Measurements from ENCODE around the gene PGGHG.

DNA sequence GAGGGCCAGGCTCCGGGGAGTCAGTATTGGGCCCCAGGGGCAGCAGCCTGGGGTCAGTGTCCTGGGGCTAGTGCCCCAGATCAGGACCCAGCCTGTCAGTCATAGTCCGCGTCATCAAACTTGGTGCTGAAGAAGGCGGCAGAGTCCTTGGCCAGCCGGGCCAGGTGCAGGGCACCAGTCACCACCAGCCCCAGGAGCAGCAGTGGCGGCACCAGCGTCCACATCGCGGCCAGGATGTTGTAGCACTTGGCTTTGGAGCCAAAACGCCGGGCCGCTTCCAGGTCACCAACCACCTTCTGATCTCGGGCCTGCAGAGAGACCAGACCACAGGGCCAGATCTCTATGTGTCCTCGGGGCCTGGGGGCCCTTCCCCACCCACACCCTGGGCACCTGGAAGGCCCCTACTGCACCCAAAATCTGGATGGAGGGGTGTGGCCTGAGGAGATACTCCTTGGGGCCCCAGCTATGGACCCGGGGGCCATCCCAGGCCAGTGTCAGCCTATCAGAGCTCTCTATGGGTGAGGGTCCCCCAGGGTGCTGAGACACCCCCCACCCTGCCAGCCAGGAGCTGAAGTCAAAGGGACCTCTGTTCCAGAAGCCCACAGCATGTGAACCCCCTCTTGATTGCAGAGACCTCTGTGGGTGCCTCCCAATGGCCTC is 9.6 kb downstream of the PGGHG start:
- TF ChIP-seq, protein P1, sequence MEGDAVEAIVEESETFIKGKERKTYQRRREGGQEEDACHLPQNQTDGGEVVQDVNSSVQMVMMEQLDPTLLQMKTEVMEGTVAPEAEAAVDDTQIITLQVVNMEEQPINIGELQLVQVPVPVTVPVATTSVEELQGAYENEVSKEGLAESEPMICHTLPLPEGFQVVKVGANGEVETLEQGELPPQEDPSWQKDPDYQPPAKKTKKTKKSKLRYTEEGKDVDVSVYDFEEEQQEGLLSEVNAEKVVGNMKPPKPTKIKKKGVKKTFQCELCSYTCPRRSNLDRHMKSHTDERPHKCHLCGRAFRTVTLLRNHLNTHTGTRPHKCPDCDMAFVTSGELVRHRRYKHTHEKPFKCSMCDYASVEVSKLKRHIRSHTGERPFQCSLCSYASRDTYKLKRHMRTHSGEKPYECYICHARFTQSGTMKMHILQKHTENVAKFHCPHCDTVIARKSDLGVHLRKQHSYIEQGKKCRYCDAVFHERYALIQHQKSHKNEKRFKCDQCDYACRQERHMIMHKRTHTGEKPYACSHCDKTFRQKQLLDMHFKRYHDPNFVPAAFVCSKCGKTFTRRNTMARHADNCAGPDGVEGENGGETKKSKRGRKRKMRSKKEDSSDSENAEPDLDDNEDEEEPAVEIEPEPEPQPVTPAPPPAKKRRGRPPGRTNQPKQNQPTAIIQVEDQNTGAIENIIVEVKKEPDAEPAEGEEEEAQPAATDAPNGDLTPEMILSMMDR (conservative IDR thresholded peaks at IDR 0.05; ENCODE audit: low read depth, low read length): no peak
- no peak for TF ChIP-seq EZH2 (IDR thresholded peaks at IDR 0.05; ENCODE audit: low read length, unreplicated experiment)

Data from PC-3 (cell line).